DOHH2 (cell line): ENCODE measurements around the gene RPAP3.

Source experiments
- CTCF ChIP-seq: fragments of 200-600 bp; sonication (generic); IDR thresholded peaks from one replicate; pipeline ENCODE4 v1.5.1; 2014; ENCODE audit warnings: antibody characterized with exemption, mild to moderate bottlenecking, low read depth, low read length; ENCODE audit not compliant: poor library complexity, severe bottlenecking
- EZH2phosphoT487 ChIP-seq: fragments of 200-600 bp; sonication (generic); IDR thresholded peaks from 2 replicates; pipeline ENCODE4 v1.6.1; 2017; ENCODE audit warnings: borderline replicate concordance, mild to moderate bottlenecking, antibody characterized with exemption, low read length, moderate library complexity, mixed read lengths

DNA sequence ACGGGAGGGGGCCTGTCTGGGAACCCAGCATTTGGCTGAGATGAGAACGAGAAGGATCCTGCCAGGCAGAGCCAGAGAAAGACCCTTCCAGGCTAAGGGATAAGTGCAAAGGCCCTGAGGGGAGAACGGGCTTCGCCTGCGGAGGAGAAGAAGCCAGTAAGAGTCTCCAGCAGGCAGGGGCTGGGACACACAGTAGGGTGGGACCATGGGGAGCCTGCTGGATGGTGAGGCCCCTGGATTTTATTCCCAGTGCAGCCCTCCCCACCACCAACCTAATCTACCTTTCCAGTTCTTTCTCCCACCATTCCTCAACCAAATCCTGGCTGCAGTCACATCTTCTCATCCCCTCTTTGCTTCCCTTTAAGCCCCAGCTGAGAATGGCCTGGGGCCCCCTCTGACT is 40.2 kb upstream of the RPAP3 start:
- no peak for TF ChIP-seq CTCF
- no peak for TF ChIP-seq EZH2phosphoT487
